Measurements from ENCODE around the gene TRIM37.
A peak's percentile ranks its signal among the peaks of the same experiment; 100 is the strongest.
"Not testable (repeated sequence)": the region's sequence is repeated elsewhere in the genome, so short reads cannot be mapped to it uniquely, and the experiment has no call there.

The TRIM37 gene

GRCh38 chr17:59111539-59111938 lies 4.9 kb upstream of the TRIM37 start:
- no peak for DNase-seq (ENCODE audit: low spot score)

DNA sequence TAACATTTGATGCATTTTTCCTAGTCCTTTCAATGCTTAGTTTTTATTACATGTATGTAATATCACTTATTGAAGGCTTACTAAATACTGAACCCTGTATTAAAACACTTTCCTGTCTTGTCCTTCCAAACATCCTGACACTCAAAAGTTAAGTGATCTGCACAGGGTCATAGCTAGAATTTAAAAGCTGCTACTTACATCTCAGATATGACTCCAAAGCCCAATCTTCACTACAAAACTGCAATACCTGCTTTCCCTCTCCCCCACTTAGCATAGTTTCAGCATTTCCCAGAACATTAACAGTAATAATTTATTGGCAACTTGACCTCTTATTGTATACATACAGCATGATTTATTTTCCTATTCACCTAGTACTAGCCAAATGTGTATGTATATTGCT lies 4.3 kb upstream of the TRIM37 start:
- no peak for DNase-seq (ENCODE audit: low spot score)

DNA sequence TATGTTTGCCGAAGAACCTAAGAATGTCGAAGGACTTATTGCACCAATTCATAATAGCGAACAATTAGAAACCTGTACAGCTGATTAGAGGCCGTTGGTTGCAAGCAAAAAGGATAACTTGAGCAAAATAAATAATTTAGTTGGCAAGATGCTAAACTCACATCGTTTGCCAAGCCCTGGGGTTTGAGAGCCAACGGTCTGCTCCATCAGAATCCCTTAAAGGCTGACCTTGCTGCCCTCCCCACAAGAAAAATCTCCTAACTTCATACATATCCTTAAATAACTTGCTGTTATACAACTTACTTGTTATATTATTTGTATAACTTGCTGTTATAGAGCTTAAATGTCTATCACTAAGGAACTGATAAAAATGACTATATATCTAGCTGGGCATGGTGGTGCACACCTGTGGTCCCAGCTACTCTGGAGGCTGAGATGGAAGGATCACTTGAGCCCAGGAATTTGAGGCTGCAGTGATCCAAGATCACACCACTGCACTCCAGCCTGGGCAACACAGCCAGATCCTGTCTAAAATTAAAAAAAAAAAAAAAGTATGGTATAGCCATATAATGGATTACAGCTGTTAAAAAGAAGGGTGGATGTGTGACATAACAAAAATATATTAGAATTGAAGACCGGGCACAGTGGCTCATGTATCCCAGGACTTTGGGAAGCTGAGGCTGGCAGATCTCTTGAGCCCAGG lies 1.9 kb upstream of the TRIM37 start:
- no peak for DNase-seq (ENCODE audit: low spot score)

DNA sequence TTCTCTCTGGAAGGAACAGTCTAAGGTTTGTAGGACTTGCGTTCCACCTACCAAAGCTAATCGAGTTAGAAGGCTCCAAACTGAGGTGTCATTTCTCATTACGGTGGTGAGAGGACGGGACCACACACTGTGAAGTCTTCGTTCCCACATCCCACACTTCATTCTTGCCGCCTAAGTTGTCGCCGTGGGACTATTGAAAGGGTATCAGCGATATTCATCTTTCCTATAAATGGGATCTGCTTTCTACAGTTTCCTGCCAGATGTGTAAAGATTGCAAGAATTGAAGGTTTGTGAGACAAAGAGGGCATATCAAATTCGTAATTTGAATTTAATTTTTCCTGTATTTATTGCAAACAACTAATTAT lies 608 bp upstream of the TRIM37 start:
- DNase-seq (ENCODE audit: low spot score) = no peak

DNA sequence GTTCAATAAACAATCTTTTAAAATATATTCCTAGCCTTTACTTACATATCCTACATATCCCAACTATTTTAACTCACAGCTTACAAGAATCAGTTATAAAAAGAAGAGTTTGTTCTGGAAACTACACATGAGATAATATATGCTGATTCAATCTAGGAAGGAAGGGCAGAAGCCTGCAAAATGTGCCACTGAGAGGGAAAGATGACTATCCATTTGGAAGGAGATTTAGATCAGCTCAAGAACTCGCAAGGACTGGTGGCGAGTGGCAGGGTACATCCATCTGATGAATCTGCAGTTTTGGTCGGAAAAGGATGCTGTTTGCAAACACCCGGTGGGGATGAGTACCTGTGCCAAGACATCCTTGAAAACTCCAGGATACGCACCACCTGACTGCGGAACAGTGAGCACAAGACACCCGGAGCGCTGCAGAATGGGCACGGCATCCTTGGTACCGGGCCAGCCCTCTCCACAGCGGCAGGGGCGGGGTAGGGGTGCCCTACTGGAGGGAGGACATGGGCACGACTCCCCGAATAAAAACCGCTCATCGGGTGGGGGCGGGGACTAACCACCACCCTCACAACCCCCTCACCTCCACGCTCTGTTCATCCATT lies 723 bp downstream of the TRIM37 start:
- DNase-seq (ENCODE audit: low spot score) = peak; percentile 67

- DNase-seq (ENCODE audit: low spot score) = no peak
Observed at GRCh38 chr17:59101178-59101577, 5.5 kb downstream of the TRIM37 start.

DNA sequence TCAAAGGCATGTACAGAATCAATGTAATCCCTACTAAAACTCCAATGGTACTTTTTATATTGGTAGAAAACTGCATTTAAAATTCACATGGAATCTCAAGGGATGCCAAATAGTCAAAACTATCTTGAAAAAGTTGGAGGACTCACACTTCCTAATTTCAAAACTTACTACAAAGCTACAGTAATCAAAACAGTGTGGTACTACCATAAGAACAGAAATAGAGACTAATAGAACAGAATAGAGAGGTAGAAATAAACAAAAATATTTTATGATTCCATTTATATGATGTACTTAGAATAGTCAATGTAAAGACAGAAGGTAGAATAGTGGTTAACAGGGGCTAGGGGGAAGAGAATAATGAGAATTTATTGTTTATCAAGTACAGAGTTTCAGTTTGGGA lies 8.8 kb downstream of the TRIM37 start:
- no peak for DNase-seq (ENCODE audit: low spot score)

GRCh38 chr17:59094861-59095530 lies 11.7 kb downstream of the TRIM37 start:
- no peak for DNase-seq (ENCODE audit: low spot score)

DNA sequence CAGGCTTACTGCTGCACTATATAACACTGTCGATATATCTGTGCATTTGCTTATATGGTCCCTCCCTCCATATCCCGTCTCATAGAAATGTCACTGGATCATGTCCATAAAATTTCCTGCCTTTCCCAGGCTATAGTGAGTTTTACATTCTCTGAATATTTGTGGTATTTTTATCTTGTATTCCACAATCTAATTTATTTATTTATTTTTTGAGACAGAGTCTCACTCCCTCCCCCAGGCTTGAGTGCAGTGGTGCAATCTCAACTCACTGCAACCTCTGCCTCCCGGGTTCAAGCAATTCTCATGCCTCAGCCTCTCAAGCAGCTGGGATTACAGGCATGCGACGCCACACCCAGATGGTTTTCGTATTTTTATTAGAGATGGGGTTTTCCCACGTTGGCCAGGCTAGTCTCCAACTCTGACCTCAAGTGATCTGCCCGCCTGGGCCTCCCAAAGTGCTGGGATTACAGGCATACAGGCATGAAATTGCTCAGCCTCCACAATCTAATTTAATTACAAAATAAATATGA lies 12.9 kb downstream of the TRIM37 start:
- no peak for DNase-seq (ENCODE audit: low spot score)

DNA sequence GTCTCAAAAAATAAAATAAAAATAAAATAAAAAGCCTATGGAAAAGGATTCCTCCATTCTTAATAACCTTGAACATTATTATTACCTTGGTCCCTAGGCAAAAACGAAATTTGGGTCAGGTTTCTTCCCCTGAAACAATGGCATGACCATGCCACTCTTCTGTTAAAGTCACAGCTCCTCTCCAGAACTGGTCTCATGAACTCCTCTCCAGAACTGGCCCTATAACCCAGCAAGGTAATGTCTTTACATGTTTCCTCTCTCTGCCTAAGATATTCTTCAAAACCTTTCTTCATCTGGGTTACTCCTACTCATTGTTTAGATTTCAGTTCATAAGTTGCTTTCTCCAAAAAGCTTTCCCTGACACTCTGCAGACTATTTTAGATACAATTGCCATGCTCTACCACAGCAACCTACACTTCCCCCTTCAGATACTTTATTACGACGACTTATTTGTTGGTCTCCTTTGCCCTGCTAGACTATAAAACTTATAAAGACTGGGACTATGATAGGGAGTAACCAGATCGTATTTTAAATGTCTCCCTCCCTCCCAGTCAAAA lies 13.5 kb downstream of the TRIM37 start:
- no peak for DNase-seq (ENCODE audit: low spot score)

- not testable (repeated sequence) for DNase-seq (ENCODE audit: low spot score)
Observed at GRCh38 chr17:59090593-59090992, 16.1 kb downstream of the TRIM37 start.

GRCh38 chr17:59084154-59084553 lies 22.5 kb downstream of the TRIM37 start:
- no peak for DNase-seq (ENCODE audit: low spot score)

GRCh38 chr17:59074494-59074893 lies 32.2 kb downstream of the TRIM37 start:
- DNase-seq (ENCODE audit: low spot score) = no peak

DNA sequence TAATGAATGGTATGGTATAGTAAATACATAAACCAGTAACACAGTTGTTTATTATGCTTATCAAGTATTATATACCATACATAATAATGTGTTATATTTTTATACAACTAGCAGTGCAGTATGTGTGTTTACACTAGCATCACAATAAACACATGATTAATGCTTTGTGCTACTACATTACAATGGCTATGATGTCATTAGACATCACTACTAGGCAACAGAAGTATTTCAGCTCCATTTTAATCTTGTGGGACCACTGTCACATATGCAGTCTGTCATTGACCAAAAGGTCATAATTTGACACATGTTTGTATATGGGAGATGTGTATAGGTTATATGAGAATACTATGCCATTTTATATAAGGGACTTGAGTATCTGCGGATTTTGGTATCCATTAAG lies 32.7 kb downstream of the TRIM37 start:
- no peak for DNase-seq (ENCODE audit: low spot score)

GRCh38 chr17:59069856-59070255 lies 36.8 kb downstream of the TRIM37 start:
- no peak for DNase-seq (ENCODE audit: low spot score)

- no peak for DNase-seq (ENCODE audit: low spot score)
Observed at GRCh38 chr17:59067756-59068155, 38.9 kb downstream of the TRIM37 start.

DNA sequence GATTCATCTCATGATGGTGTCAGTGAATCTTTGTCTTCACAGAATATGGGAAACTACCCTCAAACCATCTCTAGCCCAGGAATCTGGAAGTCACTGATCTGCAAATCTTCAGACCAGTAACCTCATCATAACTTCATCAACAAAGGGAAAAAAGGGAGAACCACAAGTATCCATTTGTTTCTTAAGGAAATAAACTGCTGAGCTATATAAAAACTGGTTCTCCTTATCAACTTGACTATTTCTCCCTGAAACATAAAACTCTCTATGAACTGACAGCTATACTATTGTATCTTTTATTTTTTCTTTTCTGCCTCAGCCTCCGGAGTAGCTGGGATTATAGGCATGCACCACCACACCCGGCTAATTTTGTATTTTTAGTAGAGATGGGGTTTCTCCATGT lies 39.3 kb downstream of the TRIM37 start:
- no peak for DNase-seq (ENCODE audit: low spot score)

- DNase-seq (ENCODE audit: low spot score) = no peak
Observed at GRCh38 chr17:59062509-59062908, 44.2 kb downstream of the TRIM37 start.

GRCh38 chr17:59056857-59057256 lies 49.8 kb downstream of the TRIM37 start:
- DNase-seq (ENCODE audit: low spot score) = no peak

GRCh38 chr17:59049798-59050197 lies 56.9 kb downstream of the TRIM37 start:
- no peak for DNase-seq (ENCODE audit: low spot score)

GRCh38 chr17:59047616-59048015 lies 59.1 kb downstream of the TRIM37 start:
- DNase-seq (ENCODE audit: low spot score) = no peak

DNA sequence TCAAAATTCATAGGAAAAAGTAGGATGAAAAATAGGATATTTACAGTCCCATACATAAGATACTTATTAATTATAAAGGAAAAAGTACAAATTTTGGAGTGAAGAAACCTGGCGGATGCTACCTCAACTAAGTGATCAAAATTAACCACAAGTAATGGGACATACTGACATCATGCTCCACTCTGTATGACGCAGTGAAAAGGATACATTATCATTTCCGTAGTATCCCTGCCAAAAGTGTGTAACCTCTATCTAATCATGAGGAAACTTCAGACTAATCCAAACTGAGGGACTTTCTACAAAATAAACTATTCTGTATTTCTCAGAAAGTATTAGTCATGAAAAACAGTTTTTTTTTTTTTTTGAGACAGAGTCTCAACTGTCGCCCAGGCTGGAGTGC lies 60.5 kb downstream of the TRIM37 start:
- DNase-seq (ENCODE audit: low spot score) = no peak

- no peak for DNase-seq (ENCODE audit: low spot score)
Observed at GRCh38 chr17:59038734-59039133, 67.9 kb downstream of the TRIM37 start.

Measured in CD4-positive, alpha-beta T cell treated with Interleukin-6 at 100 ng/mL for 8 hours (primary cell).